ENCODE results near the gene SIL1. TPM values are rescaled to one million over a fixed set of nuclear protein-coding genes. Genes with fewer than 3 reads are reported as not detected.
A peak's percentile ranks its signal among the peaks of the same experiment; 100 is the strongest.

Gene SIL1
- total RNA-seq, 1 donor from 2014 or later = 16.0 TPM

- no peak for DNase-seq (ENCODE audit: low read depth, low spot score)
- TF ChIP-seq CTCF (conservative IDR thresholded peaks at IDR 0.05) = peak; percentile 44
- no peaks in the 10 kb centered on the region for H3K9me3 Mint-ChIP-seq
- H3K27ac Mint-ChIP-seq (ENCODE audit: unreplicated experiment) = no peak overlapping the region
- no peaks in the 10 kb centered on the region for H3K36me3 Mint-ChIP-seq (ENCODE audit: low read depth)
- H3K4me3 Mint-ChIP-seq = no peak overlapping the region
- H3K27me3 Mint-ChIP-seq (ENCODE audit: low read depth) = no peaks in the 10 kb centered on the region
- H3K4me1 Mint-ChIP-seq = peaks cover 10% of the 10 kb centered on the region
These were observed 60.5 kb downstream of the SIL1 start for GRCh38 chr5:139137697-139138096.

- TF ChIP-seq CTCF (conservative IDR thresholded peaks at IDR 0.05) = no peak
- Mint-ChIP-seq H3K9me3 (no peaks in the 10 kb centered on the region), H3K4me3 (no peak overlapping the region), H3K27ac (ENCODE audit: unreplicated experiment) (no peak overlapping the region), H3K27me3 (ENCODE audit: low read depth) (no peaks in the 10 kb centered on the region), H3K4me1 (peaks cover 27% of the 10 kb centered on the region), H3K36me3 (ENCODE audit: low read depth) (no peaks in the 10 kb centered on the region)
- no peak for DNase-seq (ENCODE audit: low read depth, low spot score)
These were observed 63.3 kb downstream of the SIL1 start for GRCh38 chr5:139134906-139135305.

- Mint-ChIP-seq H3K4me1 (peaks cover 27% of the 10 kb centered on the region), H3K9me3 (no peaks in the 10 kb centered on the region), H3K27ac (ENCODE audit: unreplicated experiment) (no peak overlapping the region), H3K4me3 (no peak overlapping the region), H3K27me3 (ENCODE audit: low read depth) (no peaks in the 10 kb centered on the region), H3K36me3 (ENCODE audit: low read depth) (no peaks in the 10 kb centered on the region)
- DNase-seq (ENCODE audit: low read depth, low spot score) = no peak
- TF ChIP-seq CTCF (conservative IDR thresholded peaks at IDR 0.05) = no peak
These were observed 64.9 kb downstream of the SIL1 start for GRCh38 chr5:139133282-139133681.

GRCh38 chr5:139132515-139132914 lies 65.7 kb downstream of the SIL1 start:
- Mint-ChIP-seq H3K4me3 (no peak overlapping the region), H3K9me3 (no peaks in the 10 kb centered on the region), H3K27me3 (ENCODE audit: low read depth) (no peaks in the 10 kb centered on the region), H3K36me3 (ENCODE audit: low read depth) (no peaks in the 10 kb centered on the region), H3K4me1 (peaks cover 22% of the 10 kb centered on the region), H3K27ac (ENCODE audit: unreplicated experiment) (no peak overlapping the region)
- no peak for DNase-seq (ENCODE audit: low read depth, low spot score)
- no peak for TF ChIP-seq CTCF (conservative IDR thresholded peaks at IDR 0.05)

- Mint-ChIP-seq H3K27ac (ENCODE audit: unreplicated experiment) (no peak overlapping the region), H3K27me3 (ENCODE audit: low read depth) (no peaks in the 10 kb centered on the region), H3K36me3 (ENCODE audit: low read depth) (no peaks in the 10 kb centered on the region), H3K4me1 (peaks cover 22% of the 10 kb centered on the region), H3K9me3 (no peaks in the 10 kb centered on the region), H3K4me3 (no peak overlapping the region)
- DNase-seq (ENCODE audit: low read depth, low spot score) = no peak
- no peak for TF ChIP-seq CTCF (conservative IDR thresholded peaks at IDR 0.05)
These were observed 66.2 kb downstream of the SIL1 start for GRCh38 chr5:139131921-139132432.

GRCh38 chr5:139131465-139131864 lies 66.7 kb downstream of the SIL1 start:
- no peaks in the 10 kb centered on the region for H3K9me3 Mint-ChIP-seq
- TF ChIP-seq CTCF (conservative IDR thresholded peaks at IDR 0.05) = no peak
- H3K4me3 Mint-ChIP-seq = no peak overlapping the region
- DNase-seq (ENCODE audit: low read depth, low spot score) = no peak
- H3K4me1 Mint-ChIP-seq = peaks cover 22% of the 10 kb centered on the region
- no peaks in the 10 kb centered on the region for H3K36me3 Mint-ChIP-seq (ENCODE audit: low read depth)
- no peak overlapping the region for H3K27ac Mint-ChIP-seq (ENCODE audit: unreplicated experiment)
- H3K27me3 Mint-ChIP-seq (ENCODE audit: low read depth) = no peaks in the 10 kb centered on the region

Data from neural crest cell (in vitro differentiated cells).